Measurements from ENCODE around the gene RPL5. TPM values are rescaled to one million over a fixed set of nuclear protein-coding genes. Genes with fewer than 3 reads are reported as not detected.

RPL5 gene
- total and polyA plus RNA-seq, 2 experiments from 2014 or later: 2,182 to 3,547 TPM

- no peak for TF ChIP-seq ZNF114 (CRISPR knock-in tag; IDR thresholded peaks at IDR 0.05)
- no peak for TF ChIP-seq JUNB (IDR thresholded peaks at IDR 0.05; ENCODE audit: unreplicated experiment)
- no peak for TF ChIP-seq REST (IDR thresholded peaks at IDR 0.05; ENCODE audit: unreplicated experiment)
- TF ChIP-seq ZNF462 (CRISPR knock-in tag; IDR thresholded peaks at IDR 0.05): no peak
- no peak for TF ChIP-seq EZH2phosphoT487 (IDR thresholded peaks at IDR 0.05; ENCODE audit: unreplicated experiment)
- TF ChIP-seq ZNF331 (CRISPR knock-in tag; IDR thresholded peaks at IDR 0.05; ENCODE audit: low read depth): no peak
- no peak for TF ChIP-seq ETS1 (IDR thresholded peaks at IDR 0.05)
- TF ChIP-seq CREB1 (CRISPR knock-in tag; IDR thresholded peaks at IDR 0.05; ENCODE audit: low read depth): no peak
- TF ChIP-seq CTCF (conservative IDR thresholded peaks at IDR 0.05; ENCODE audit: low read depth in 2 of 2): no peak
- TF ChIP-seq NANOG (IDR thresholded peaks at IDR 0.05; ENCODE audit: borderline replicate concordance): no peak
- TF ChIP-seq STAT1 (IDR thresholded peaks at IDR 0.05; ENCODE audit: unreplicated experiment): no peak
- H3K36me3 Mint-ChIP-seq (ENCODE audit: low read depth): no peaks in the 10 kb centered on the region
- H3F3A ChIP-seq (replicated peaks; ENCODE audit: low read depth): no peaks in the 10 kb centered on the region
- H2AFZ ChIP-seq: no peak overlapping the region
- no peak for DNase-seq (ENCODE audit: low spot score)
- no peaks in the 10 kb centered on the region for H3K27me3 ChIP-seq (ENCODE audit: insufficient read depth)
- H3K4me3 Mint-ChIP-seq: no peak overlapping the region
- ATAC-seq: no peak
- no peaks in the 10 kb centered on the region for H3K4me1 Mint-ChIP-seq
- H3K4me3 ChIP-seq: no peak overlapping the region
- H3K4me1 ChIP-seq (ENCODE audit: insufficient read depth): no peaks in the 10 kb centered on the region
- no peaks in the 10 kb centered on the region for H3K79me2 ChIP-seq (replicated peaks; ENCODE audit: insufficient read depth)
- no peak overlapping the region for H3K4me2 ChIP-seq
- no peaks in the 10 kb centered on the region for H3K9me2 ChIP-seq (ENCODE audit: insufficient read depth)
- H3K27ac ChIP-seq (ENCODE audit: low read depth): no peak overlapping the region
- no peak overlapping the region for H3K27ac Mint-ChIP-seq
- no peaks in the 10 kb centered on the region for H3K36me3 ChIP-seq (ENCODE audit: insufficient read depth)
- no peaks in the 10 kb centered on the region for H3K9me3 Mint-ChIP-seq
- H4K20me1 ChIP-seq (replicated peaks; ENCODE audit: insufficient read depth): no peaks in the 10 kb centered on the region
- H3K27me3 Mint-ChIP-seq (ENCODE audit: insufficient read depth, low read depth, poor library complexity): peaks cover 2% of the 10 kb centered on the region
Measured at GRCh38 chr1:92862605-92863004, 30.8 kb downstream of the RPL5 start.

Measured in GM23338 (cell line).